ENCODE results near the gene CHD5.
"Not testable (repeated sequence)": the region's sequence is repeated elsewhere in the genome, so short reads cannot be mapped to it uniquely, and the experiment has no call there.

CHD5 gene

GRCh38 chr1:6088956-6089355 lies 91.2 kb downstream of the CHD5 start:
- DNase-seq (ENCODE audit: low read depth in 2 of 2, low spot score in 1 of 2) = no peak

GRCh38 chr1:6087958-6088357 lies 92.2 kb downstream of the CHD5 start:
- no peak for DNase-seq (ENCODE audit: low read depth in 2 of 2, low spot score in 1 of 2)

GRCh38 chr1:6087377-6087772 lies 92.7 kb downstream of the CHD5 start:
- DNase-seq (ENCODE audit: low read depth in 2 of 2, low spot score in 1 of 2) = no peak

- DNase-seq (ENCODE audit: low read depth in 2 of 2, low spot score in 1 of 2) = no peak
Observed at GRCh38 chr1:6086762-6087376, 93.3 kb downstream of the CHD5 start.

- DNase-seq (ENCODE audit: low read depth in 2 of 2, low spot score in 1 of 2) = no peak
Observed at GRCh38 chr1:6086358-6086757, 93.8 kb downstream of the CHD5 start.

- no peak for DNase-seq (ENCODE audit: low read depth in 2 of 2, low spot score in 1 of 2)
Observed at GRCh38 chr1:6085666-6086065, 94.5 kb downstream of the CHD5 start.

- no peak for DNase-seq (ENCODE audit: low read depth in 2 of 2, low spot score in 1 of 2)
Observed at GRCh38 chr1:6084781-6085495, 95.2 kb downstream of the CHD5 start.

GRCh38 chr1:6083801-6084446 lies 96.2 kb downstream of the CHD5 start:
- DNase-seq (ENCODE audit: low read depth in 2 of 2, low spot score in 1 of 2) = no peak

GRCh38 chr1:6083385-6083784 lies 96.7 kb downstream of the CHD5 start:
- no peak for DNase-seq (ENCODE audit: low read depth in 2 of 2, low spot score in 1 of 2)

GRCh38 chr1:6082430-6082971 lies 97.6 kb downstream of the CHD5 start:
- DNase-seq (ENCODE audit: low read depth in 2 of 2, low spot score in 1 of 2) = no peak

GRCh38 chr1:6081901-6082300 lies 98.2 kb downstream of the CHD5 start:
- no peak for DNase-seq (ENCODE audit: low read depth in 2 of 2, low spot score in 1 of 2)

GRCh38 chr1:6080469-6080868 lies 99.7 kb downstream of the CHD5 start:
- no peak for DNase-seq (ENCODE audit: low read depth in 2 of 2, low spot score in 1 of 2)

- no peak for DNase-seq (ENCODE audit: low read depth in 2 of 2, low spot score in 1 of 2)
Observed at GRCh38 chr1:6077919-6078318, 102.2 kb downstream of the CHD5 start.

GRCh38 chr1:6077506-6077905 lies 102.6 kb downstream of the CHD5 start:
- DNase-seq (ENCODE audit: low read depth in 2 of 2, low spot score in 1 of 2) = no peak

- not testable (repeated sequence) for DNase-seq (ENCODE audit: low read depth in 2 of 2, low spot score in 1 of 2)
Observed at GRCh38 chr1:6077061-6077460, 103.1 kb downstream of the CHD5 start.

- DNase-seq (ENCODE audit: low read depth in 2 of 2, low spot score in 1 of 2) = no peak
Observed at GRCh38 chr1:6075748-6076147, 104.4 kb downstream of the CHD5 start.

GRCh38 chr1:6074192-6074901 lies 105.8 kb downstream of the CHD5 start:
- DNase-seq (ENCODE audit: low read depth in 2 of 2, low spot score in 1 of 2) = no peak

- DNase-seq (ENCODE audit: low read depth in 2 of 2, low spot score in 1 of 2) = no peak
Observed at GRCh38 chr1:6073480-6074053, 106.6 kb downstream of the CHD5 start.

GRCh38 chr1:6072774-6073479 lies 107.2 kb downstream of the CHD5 start:
- DNase-seq (ENCODE audit: low read depth in 2 of 2, low spot score in 1 of 2) = no peak

GRCh38 chr1:6071219-6071618 lies 108.9 kb downstream of the CHD5 start:
- no peak for DNase-seq (ENCODE audit: low read depth in 2 of 2, low spot score in 1 of 2)
